ENCODE results near the gene ASAH2. TPM values are rescaled to one million over a fixed set of nuclear protein-coding genes. Genes with fewer than 3 reads are reported as not detected.
A peak's percentile ranks its signal among the peaks of the same experiment; 100 is the strongest.
"Not testable (repeated sequence)": the region's sequence is repeated elsewhere in the genome, so short reads cannot be mapped to it uniquely, and the experiment has no call there.

The ASAH2 gene
- total and polyA plus RNA-seq, 2 donors from 2014 or later: 0.45 to 1.3 TPM

- FAIRE-seq (no peak), DNase-seq (no peak)
- H3K4me1 ChIP-seq (ENCODE audit: control insufficient read depth in 2 of 3, insufficient read depth in 2 of 3, low read depth in 1 of 3, low read length in 3 of 3): no peaks in the 10 kb centered on the region
- no peak for TF ChIP-seq CTCF (IDR thresholded peaks at IDR 0.05; ENCODE audit: borderline replicate concordance, extremely low read depth, insufficient read depth)
- H3K27me3 ChIP-seq (ENCODE audit: control insufficient read depth, insufficient read depth, low read length): no peaks in the 10 kb centered on the region
- no peak overlapping the region for H3K27ac ChIP-seq (ENCODE audit: low read depth in 2 of 2, low read length in 2 of 2)
- H3K9ac ChIP-seq (ENCODE audit: low read length in 3 of 3): no peak overlapping the region
- no peaks in the 10 kb centered on the region for H3K36me3 ChIP-seq (ENCODE audit: control insufficient read depth in 2 of 3, insufficient read depth in 3 of 3, low read length in 3 of 3)
- no peak overlapping the region for H3K4me3 ChIP-seq (ENCODE audit: low read length in 3 of 3)
- intact Hi-C loops (cut with DNase I): no loop called here
- no peaks in the 10 kb centered on the region for H3K9me3 ChIP-seq (ENCODE audit: control insufficient read depth in 2 of 3, insufficient read depth in 1 of 3, low read length in 3 of 3)
These were observed 3.3 kb downstream of the ASAH2 start for GRCh38 chr10:50248062-50248461.

DNA sequence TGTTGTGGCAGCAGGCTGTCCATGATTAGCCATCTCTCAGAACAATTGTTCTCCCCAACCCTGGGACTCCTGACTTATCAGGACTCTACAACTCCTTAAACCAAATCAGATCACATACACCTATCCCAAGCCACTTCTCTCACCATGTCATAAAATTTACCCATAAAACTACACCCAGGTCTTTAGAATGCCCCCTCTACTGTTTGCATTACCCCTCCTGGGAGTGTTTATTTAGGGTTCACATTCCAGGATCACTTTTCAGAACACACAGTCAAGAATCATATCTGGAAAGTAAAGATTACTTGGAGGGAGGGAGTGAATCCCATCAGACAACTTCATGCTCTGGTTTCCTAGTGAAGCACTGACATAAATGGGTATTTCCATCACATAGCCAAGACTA is 7.1 kb downstream of the ASAH2 start:
- Histone ChIP-seq H3K9me3 (ENCODE audit: control insufficient read depth in 2 of 3, insufficient read depth in 1 of 3, low read length in 3 of 3) (no peaks in the 10 kb centered on the region), H3K36me3 (ENCODE audit: control insufficient read depth in 2 of 3, insufficient read depth in 3 of 3, low read length in 3 of 3) (no peaks in the 10 kb centered on the region), H3K4me1 (ENCODE audit: control insufficient read depth in 2 of 3, insufficient read depth in 2 of 3, low read depth in 1 of 3, low read length in 3 of 3) (no peaks in the 10 kb centered on the region), H3K9ac (ENCODE audit: low read length in 3 of 3) (no peak overlapping the region), H3K27ac (ENCODE audit: low read depth in 2 of 2, low read length in 2 of 2) (no peak overlapping the region), H3K27me3 (ENCODE audit: control insufficient read depth, insufficient read depth, low read length) (no peaks in the 10 kb centered on the region), H3K4me3 (ENCODE audit: low read length in 3 of 3) (no peak overlapping the region)
- TF ChIP-seq CTCF (IDR thresholded peaks at IDR 0.05; ENCODE audit: borderline replicate concordance, extremely low read depth, insufficient read depth): no peak
- intact Hi-C loops (cut with DNase I): no loop called here
- no peak for FAIRE-seq
- peak in 1 of 5 donors; percentile 9 for DNase-seq

GRCh38 chr10:50242777-50243176 is 8.5 kb downstream of the ASAH2 start:
- Histone ChIP-seq H3K27me3 (ENCODE audit: control insufficient read depth, insufficient read depth, low read length) (no peaks in the 10 kb centered on the region), H3K27ac (ENCODE audit: low read depth in 2 of 2, low read length in 2 of 2) (no peak overlapping the region), H3K4me3 (ENCODE audit: low read length in 3 of 3) (no peak overlapping the region), H3K36me3 (ENCODE audit: control insufficient read depth in 2 of 3, insufficient read depth in 3 of 3, low read length in 3 of 3) (no peaks in the 10 kb centered on the region), H3K4me1 (ENCODE audit: control insufficient read depth in 2 of 3, insufficient read depth in 2 of 3, low read depth in 1 of 3, low read length in 3 of 3) (no peaks in the 10 kb centered on the region), H3K9ac (ENCODE audit: low read length in 3 of 3) (no peak overlapping the region), H3K9me3 (ENCODE audit: control insufficient read depth in 2 of 3, insufficient read depth in 1 of 3, low read length in 3 of 3) (no peaks in the 10 kb centered on the region)
- DNase-seq (no peak), FAIRE-seq (no peak)
- intact Hi-C loops (cut with DNase I): no loop called here
- TF ChIP-seq CTCF (IDR thresholded peaks at IDR 0.05; ENCODE audit: borderline replicate concordance, extremely low read depth, insufficient read depth): no peak

GRCh38 chr10:50241478-50241877 is 9.8 kb downstream of the ASAH2 start:
- H3K9me3 ChIP-seq (ENCODE audit: control insufficient read depth in 2 of 3, insufficient read depth in 1 of 3, low read length in 3 of 3); H3K27ac ChIP-seq (ENCODE audit: low read depth in 2 of 2, low read length in 2 of 2); intact Hi-C loops (cut with DNase I); H3K4me3 ChIP-seq (ENCODE audit: low read length in 3 of 3); FAIRE-seq; H3K27me3 ChIP-seq (ENCODE audit: control insufficient read depth, insufficient read depth, low read length); DNase-seq; H3K36me3 ChIP-seq (ENCODE audit: control insufficient read depth in 2 of 3, insufficient read depth in 3 of 3, low read length in 3 of 3); H3K9ac ChIP-seq (ENCODE audit: low read length in 3 of 3); H3K4me1 ChIP-seq (ENCODE audit: control insufficient read depth in 2 of 3, insufficient read depth in 2 of 3, low read depth in 1 of 3, low read length in 3 of 3): not testable (repeated sequence)

All from kidney (tissue), 14 donors.